H9 (cell line): ENCODE measurements around the gene FAM76A. TPM values are rescaled to one million over a fixed set of nuclear protein-coding genes. Genes with fewer than 3 reads are reported as not detected.

Experiments used
- DNase-seq: peaks from one replicate; pipeline ENCODE4 v3.0.0-alpha.2; 2017
- H2AFZ ChIP-seq: one replicate; pipeline ENCODE4 v1.6.1; 2013; ENCODE audit warnings: mild to moderate bottlenecking, low read length, control low read depth, moderate library complexity
- H2AK5ac ChIP-seq: 2 replicates; pipeline ENCODE4 v1.6.1; 2013; ENCODE audit warnings: low read length, control low read depth, mixed read lengths; ENCODE audit not compliant: insufficient read length
- H2BK120ac ChIP-seq: one replicate; pipeline ENCODE4 v1.6.1; 2013; ENCODE audit warnings: low read depth, mild to moderate bottlenecking, low read length, control low read depth, inconsistent platforms; ENCODE audit not compliant: poor library complexity, severe bottlenecking
- H2BK12ac ChIP-seq: 2 replicates; pipeline ENCODE4 v1.6.1; 2013; ENCODE audit warnings: low read length, control low read depth, mixed read lengths, low read depth; ENCODE audit not compliant: insufficient read length
- H2BK15ac ChIP-seq: 2 replicates; pipeline ENCODE4 v1.6.1; 2013; ENCODE audit warnings: low read depth, low read length, control low read depth
- H2BK20ac ChIP-seq: one replicate; pipeline ENCODE4 v1.6.1; 2013; ENCODE audit warnings: low read depth, mild to moderate bottlenecking, low read length, control low read depth, inconsistent platforms; ENCODE audit not compliant: poor library complexity, severe bottlenecking
- H2BK5ac ChIP-seq: 2 replicates; pipeline ENCODE4 v1.6.1; 2013; ENCODE audit warnings: low read length, control low read depth, mixed read lengths; ENCODE audit not compliant: insufficient read length
- H3K14ac ChIP-seq: 2 replicates; pipeline ENCODE4 v1.6.1; 2013; ENCODE audit warnings: low read length, control low read depth; ENCODE audit not compliant: insufficient read depth
- H3K18ac ChIP-seq: 2 replicates; pipeline ENCODE4 v1.6.1; 2013; ENCODE audit warnings: low read depth, mild to moderate bottlenecking, mixed read lengths, low read length, control low read depth; ENCODE audit not compliant: insufficient read length
- H3K23ac ChIP-seq: 2 replicates; pipeline ENCODE4 v1.6.1; 2013; ENCODE audit warnings: low read length, control low read depth, mixed read lengths, low read depth; ENCODE audit not compliant: insufficient read length
- H3K23me2 ChIP-seq: 2 replicates; pipeline ENCODE4 v1.6.1; 2013; ENCODE audit warnings: low read depth, mild to moderate bottlenecking, mixed read lengths, low read length, control low read depth; ENCODE audit not compliant: insufficient read length, poor library complexity, severe bottlenecking
- H3K27ac ChIP-seq: 2 replicates; pipeline ENCODE4 v1.5.1; 2013; ENCODE audit warnings: low read length, control low read depth, mixed read lengths, low read depth; ENCODE audit not compliant: insufficient read length
- H3K27me3 ChIP-seq: 2 replicates; pipeline ENCODE4 v1.6.1; 2013; ENCODE audit warnings: low read length, control low read depth, inconsistent platforms; ENCODE audit not compliant: insufficient read depth
- H3K4ac ChIP-seq: 2 replicates; pipeline ENCODE4 v1.6.1; 2013; ENCODE audit warnings: low read depth, mild to moderate bottlenecking, control low read depth, inconsistent platforms, low read length, moderate library complexity
- H3K4me1 ChIP-seq: 2 replicates; pipeline ENCODE4 v1.6.1; 2013; ENCODE audit warnings: low read length, control low read depth, inconsistent platforms; ENCODE audit not compliant: insufficient read depth
- H3K4me2 ChIP-seq: 2 replicates; pipeline ENCODE4 v1.6.1; 2013; ENCODE audit warnings: low read length, control low read depth, mixed read lengths; ENCODE audit not compliant: insufficient read length, insufficient read depth
- H3K56ac ChIP-seq: 2 replicates; pipeline ENCODE4 v1.6.1; 2013; ENCODE audit warnings: low read depth, mild to moderate bottlenecking, mixed read lengths, low read length, control low read depth; ENCODE audit not compliant: insufficient read length
- H3K79me1 ChIP-seq: 2 replicates; pipeline ENCODE4 v1.6.1; 2013; ENCODE audit warnings: low read depth, mild to moderate bottlenecking, moderate library complexity, low read length, control low read depth, inconsistent platforms; ENCODE audit not compliant: insufficient read depth, poor library complexity, severe bottlenecking
- H3K79me2 ChIP-seq: 2 replicates; pipeline ENCODE4 v1.6.1; 2013; ENCODE audit warnings: low read length, control low read depth, inconsistent platforms; ENCODE audit not compliant: insufficient read depth
- H3K9ac ChIP-seq: 2 replicates; pipeline ENCODE4 v1.6.1; 2013; ENCODE audit warnings: low read length, control low read depth, mixed read lengths; ENCODE audit not compliant: insufficient read length; ENCODE audit errors: extremely low read depth
- H3K9me3 ChIP-seq: one replicate; pipeline ENCODE4 v1.6.1; 2013; ENCODE audit warnings: low read depth, low read length, inconsistent platforms; ENCODE audit not compliant: control insufficient read depth
- H3T11ph ChIP-seq: one replicate; pipeline ENCODE4 v1.6.1; 2013; ENCODE audit warnings: mild to moderate bottlenecking, low read length, control low read depth, inconsistent platforms
- H4K20me1 ChIP-seq: one replicate; pipeline ENCODE4 v1.6.1; 2013; ENCODE audit not compliant: control insufficient read depth, insufficient read length, insufficient read depth
- H4K5ac ChIP-seq: 2 replicates; pipeline ENCODE4 v1.6.1; 2013; ENCODE audit warnings: low read depth, mild to moderate bottlenecking, mixed read lengths, low read length, control low read depth; ENCODE audit not compliant: insufficient read length
- H4K8ac ChIP-seq: replicated peaks from 2 replicates; pipeline ENCODE4 v1.6.1; 2013; ENCODE audit warnings: low read length, control low read depth, mixed read lengths, low read depth; ENCODE audit not compliant: insufficient read length
- H4K91ac ChIP-seq: 2 replicates; pipeline ENCODE4 v1.6.1; 2013; ENCODE audit warnings: low read depth, mild to moderate bottlenecking, moderate library complexity, mixed read lengths, low read length, control low read depth; ENCODE audit not compliant: insufficient read length
- H3K27ac Mint-ChIP-seq, 3 experiments: 2 replicates in 2 of 3; 3 replicates in 1 of 3; pipeline ENCODE4 v1.8.0; 2020 to 2021; ENCODE audit warnings: mixed read lengths in 3 of 3, mild to moderate bottlenecking in 1 of 3, moderate library complexity in 1 of 3
- H3K27me3 Mint-ChIP-seq: 2 replicates; pipeline ENCODE4 v1.8.0; 2021; ENCODE audit warnings: low read depth, mild to moderate bottlenecking, moderate library complexity, mixed read lengths
- H3K36me3 Mint-ChIP-seq, 3 experiments: 2 replicates in 2 of 3; 3 replicates in 1 of 3; pipeline ENCODE4 v1.8.0; 2020 to 2021; ENCODE audit warnings: low read depth in 3 of 3, mixed read lengths in 3 of 3; ENCODE audit not compliant: insufficient read depth in 1 of 3
- H3K4me1 Mint-ChIP-seq, 2 experiments: 2 replicates each; pipeline ENCODE4 v1.8.0; 2020; ENCODE audit warnings: mixed read lengths in 2 of 2
- H3K4me3 Mint-ChIP-seq, 2 experiments: 2 replicates in 1 of 2; 3 replicates in 1 of 2; pipeline ENCODE4 v1.8.0; 2020 to 2021; ENCODE audit warnings: mild to moderate bottlenecking in 2 of 2, mixed read lengths in 2 of 2, moderate library complexity in 1 of 2
- H3K9me3 Mint-ChIP-seq, 2 experiments: 2 replicates in 1 of 2; 3 replicates in 1 of 2; pipeline ENCODE4 v1.8.0; 2020; ENCODE audit warnings: mild to moderate bottlenecking in 2 of 2, mixed read lengths in 2 of 2, moderate library complexity in 1 of 2
- CTCF ChIP-seq: fragments of 200-600 bp; sonication (generic); conservative IDR thresholded peaks from 3 replicates; pipeline ENCODE4 v1.8.0; 2021; ENCODE audit warnings: antibody characterized with exemption, mild to moderate bottlenecking
- WGBS: extraction: QIAGEN DNeasy Blood & Tissue Kit; methylation state at CpG from one replicate; pipeline ENCODE4 v1.1.7; 2013; ENCODE audit warnings: missing lambda C conversion rate, low lambda C conversion rate, mixed read lengths; ENCODE audit not compliant: insufficient read length; ENCODE audit errors: extremely low coverage; 5-methylcytosine and 5-hydroxymethylcytosine counted together
- total RNA-seq: library from RNA; stranded (reverse); gene quantifications from 2 replicates; pipeline ENCODE4 v1.2.1, GENCODE V29; 2021

The FAM76A gene
- total RNA-seq, 1 experiment from 2014 or later = 10.6 TPM

GRCh38 chr1:27710574-27710973 lies 15.2 kb upstream of the FAM76A start:
- Histone ChIP-seq H2BK20ac (no peak overlapping the region), H4K8ac (no peak overlapping the region), H4K91ac (no peak overlapping the region), H3K79me2 (no peaks in the 10 kb centered on the region), H3K14ac (no peak overlapping the region), H3K27me3 (no peaks in the 10 kb centered on the region), H3K4ac (no peak overlapping the region), H3K23ac (no peak overlapping the region), H2BK15ac (no peak overlapping the region), H2AFZ (no peak overlapping the region), H3K4me2 (no peak overlapping the region), H4K5ac (no peak overlapping the region), H2BK12ac (no peak overlapping the region), H3K4me1 (no peaks in the 10 kb centered on the region; the same call in 1 of the 2 replicates), H3T11ph (no peak overlapping the region), H2BK5ac (no peak overlapping the region), H3K79me1 (no peaks in the 10 kb centered on the region), H3K27ac (no peak overlapping the region), H4K20me1 (no peaks in the 10 kb centered on the region), H3K9ac (no peak overlapping the region), H2BK120ac (no peak overlapping the region), H3K56ac (no peak overlapping the region), H3K23me2 (no peaks in the 10 kb centered on the region), H3K18ac (no peak overlapping the region), H3K9me3 (no peaks in the 10 kb centered on the region), H2AK5ac (no peak overlapping the region)
- Mint-ChIP-seq H3K27ac (no peak overlapping the region), H3K9me3 (peaks cover under 1 to 3% of the 10 kb centered on the region in 2 experiments; a peak in 1 of 5 replicates), H3K27me3 (no peaks in the 10 kb centered on the region; the same call in none of the 2 replicates), H3K4me3 (no peak overlapping the region), H3K36me3 (0 out of 7 replicates have a peak, but pooled peaks cover 0 to under 1% (median 0%) of the 10 kb centered on the region in 3 experiments), H3K4me1 (peaks cover 7 to 12% of the 10 kb centered on the region in 2 experiments)
- WGBS = no CpG with 5 or more reads among the region's 2 CpGs
- no peak for DNase-seq
- no peak for TF ChIP-seq CTCF
